HG03558 (cell line): ENCODE measurements around the gene SDR9C7.
"Not testable (repeated sequence)": the region's sequence is repeated elsewhere in the genome, so short reads cannot be mapped to it uniquely, and the experiment has no call there.

Experiments
- ATAC-seq: cut with Tn5 transposase; IDR thresholded peaks from one replicate; pipeline ENCODE4 v1.9.1; 2021; ENCODE audit warnings: moderate number of reproducible peaks; ENCODE audit not compliant: unreplicated experiment; ENCODE audit errors: extremely low read depth

Gene SDR9C7

GRCh38 chr12:56954057-56954957, 20.1 kb upstream of the SDR9C7 start:
- no peak for ATAC-seq

DNA sequence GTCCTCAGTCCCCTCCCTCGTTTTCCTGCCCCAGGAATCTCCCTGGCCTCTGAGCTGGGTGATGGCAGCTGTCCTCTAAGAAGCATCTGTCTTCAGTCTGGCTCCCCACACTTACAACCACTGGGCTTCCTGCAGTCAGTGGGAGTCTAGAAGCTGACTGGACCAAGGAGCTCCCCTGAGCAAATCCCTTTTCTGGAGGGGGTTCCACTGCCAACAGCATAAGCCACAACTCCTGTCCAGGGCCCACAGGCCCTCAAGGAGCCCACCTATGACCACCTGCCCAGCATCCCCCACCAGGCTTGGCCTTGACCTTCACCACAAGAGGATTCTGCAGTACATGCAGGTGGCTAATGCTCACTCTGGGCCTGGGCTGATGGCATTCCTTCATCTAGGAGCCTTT, 19.1 kb upstream of the SDR9C7 start:
- no peak for ATAC-seq

- ATAC-seq: no peak
Measured at GRCh38 chr12:56951582-56952339, 17.6 kb upstream of the SDR9C7 start.

- no peak for ATAC-seq
Measured at GRCh38 chr12:56948881-56949280, 14.7 kb upstream of the SDR9C7 start.

- no peak for ATAC-seq
Measured at GRCh38 chr12:56948457-56948777, 14.2 kb upstream of the SDR9C7 start.

DNA sequence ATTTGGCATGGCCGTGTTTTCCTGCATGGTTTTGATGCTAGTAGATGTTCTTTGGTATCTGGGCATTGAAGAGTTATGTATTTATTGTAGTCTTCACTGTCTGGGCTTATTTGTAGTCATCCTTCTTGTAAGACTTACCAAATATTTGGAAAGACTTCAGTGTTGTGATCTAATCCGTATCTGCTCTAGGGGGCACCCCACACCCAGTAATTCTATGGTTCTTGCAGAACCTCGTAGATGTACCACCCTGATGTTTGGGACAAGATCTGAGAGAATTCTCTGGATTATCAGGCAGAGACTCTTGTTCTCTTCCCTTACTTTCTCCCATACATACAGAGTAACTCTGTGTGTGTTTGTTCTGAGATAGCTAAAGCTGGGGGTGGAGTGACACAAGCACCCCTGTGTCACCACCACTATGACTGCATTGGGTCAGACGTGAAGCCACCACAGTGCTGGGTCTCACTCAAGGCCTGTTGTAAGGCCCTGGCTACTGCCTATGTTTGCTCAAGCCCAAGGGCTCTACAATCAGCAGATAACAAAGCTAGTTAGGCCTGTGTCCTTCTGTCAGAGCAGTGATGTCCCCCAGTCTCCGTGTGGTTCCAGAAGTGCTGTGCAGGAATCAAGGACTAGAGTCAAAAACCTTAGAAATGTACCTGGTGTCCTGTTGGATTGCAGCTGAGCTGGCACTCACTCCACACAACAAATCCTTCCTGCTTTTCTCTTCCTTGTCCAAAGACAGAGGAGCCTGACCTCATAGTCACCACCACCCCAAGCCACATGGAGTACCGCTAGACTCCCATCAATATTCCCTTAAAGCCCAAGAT, 13.6 kb upstream of the SDR9C7 start:
- ATAC-seq: no peak

GRCh38 chr12:56943878-56944277, 9.7 kb upstream of the SDR9C7 start:
- ATAC-seq: no peak

GRCh38 chr12:56943374-56943773, 9.2 kb upstream of the SDR9C7 start:
- not testable (repeated sequence) for ATAC-seq

- no peak for ATAC-seq
Measured at GRCh38 chr12:56941299-56942017, 7.2 kb upstream of the SDR9C7 start.

DNA sequence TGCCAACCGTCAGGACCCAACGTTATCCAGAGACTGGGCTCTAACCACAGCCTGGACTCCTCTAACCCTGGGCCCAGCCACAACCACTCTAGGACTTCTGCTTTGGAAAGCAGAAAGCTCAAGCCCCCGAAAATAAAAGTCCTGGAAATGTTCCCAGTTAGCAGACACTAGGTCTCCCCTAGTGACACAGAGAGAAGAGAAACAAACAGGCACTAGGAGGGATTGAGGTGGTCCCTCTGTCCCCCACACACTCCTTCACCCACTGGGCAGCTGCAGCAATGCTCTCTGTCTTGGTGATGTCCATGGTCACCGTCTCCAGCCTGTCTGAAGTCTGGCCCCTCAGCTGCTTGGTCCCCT, 6.7 kb upstream of the SDR9C7 start:
- ATAC-seq: not testable (repeated sequence)

GRCh38 chr12:56935752-56936151, 1.5 kb upstream of the SDR9C7 start:
- no peak for ATAC-seq

DNA sequence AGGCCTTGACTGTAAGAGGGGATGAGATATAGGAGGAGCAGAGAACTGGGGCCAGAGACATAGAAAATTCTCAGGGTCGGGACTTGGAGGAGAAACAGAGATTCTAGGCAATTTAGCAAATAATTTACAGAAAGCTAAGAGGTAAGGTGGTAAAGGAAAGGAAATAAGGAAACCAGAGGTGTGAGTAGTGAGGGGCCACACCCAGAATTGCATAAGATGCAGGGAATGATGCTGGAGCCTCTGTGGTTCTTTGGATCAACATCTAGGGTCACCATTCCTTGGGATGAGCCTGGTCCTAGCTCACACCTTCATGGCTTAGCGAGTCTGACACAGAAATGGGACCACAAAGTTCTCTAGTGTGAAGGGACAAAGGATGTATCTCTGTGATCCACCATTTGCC, 949 bp upstream of the SDR9C7 start:
- no peak for ATAC-seq

DNA sequence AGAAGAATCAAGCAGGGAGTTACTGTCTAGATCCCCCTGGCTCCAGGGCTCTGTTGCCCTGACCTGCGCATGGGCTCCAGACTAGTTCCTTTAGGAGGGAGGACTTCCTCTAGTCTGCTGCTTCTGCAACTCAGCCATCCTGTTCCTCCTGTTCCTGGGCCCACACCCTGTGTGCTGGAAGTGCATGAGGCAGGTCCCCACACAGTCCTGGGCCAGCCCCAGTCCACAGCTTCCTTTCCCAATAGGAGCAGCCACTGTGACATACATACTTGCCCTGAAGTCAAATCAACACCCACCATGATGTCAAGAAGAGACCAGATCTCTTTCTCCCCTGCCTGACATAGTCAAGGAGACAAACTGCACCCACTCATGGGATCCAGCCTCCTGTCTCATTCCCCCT, 1.3 kb downstream of the SDR9C7 start:
- ATAC-seq: no peak

DNA sequence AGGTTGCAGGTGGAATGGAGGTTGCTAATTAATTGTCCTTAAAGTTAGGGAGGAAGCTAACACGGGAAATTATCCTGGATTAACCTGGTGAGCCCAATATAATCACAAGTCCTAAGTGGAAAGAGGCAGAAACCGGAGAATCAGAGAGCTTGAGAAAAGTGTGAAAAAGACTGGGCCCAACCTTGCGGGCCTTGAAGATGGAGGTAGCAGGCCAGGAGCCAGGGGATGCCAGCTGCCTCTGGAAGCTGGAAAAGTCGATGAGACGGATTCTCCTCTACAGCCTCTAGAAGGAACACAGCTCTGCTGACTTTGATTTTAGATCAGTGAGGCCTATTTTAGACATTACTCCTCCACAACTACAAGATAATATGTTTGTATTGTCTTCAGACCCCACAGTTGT, 2.1 kb downstream of the SDR9C7 start:
- ATAC-seq: no peak

- ATAC-seq: no peak
Measured at GRCh38 chr12:56931474-56931978, 2.7 kb downstream of the SDR9C7 start.

DNA sequence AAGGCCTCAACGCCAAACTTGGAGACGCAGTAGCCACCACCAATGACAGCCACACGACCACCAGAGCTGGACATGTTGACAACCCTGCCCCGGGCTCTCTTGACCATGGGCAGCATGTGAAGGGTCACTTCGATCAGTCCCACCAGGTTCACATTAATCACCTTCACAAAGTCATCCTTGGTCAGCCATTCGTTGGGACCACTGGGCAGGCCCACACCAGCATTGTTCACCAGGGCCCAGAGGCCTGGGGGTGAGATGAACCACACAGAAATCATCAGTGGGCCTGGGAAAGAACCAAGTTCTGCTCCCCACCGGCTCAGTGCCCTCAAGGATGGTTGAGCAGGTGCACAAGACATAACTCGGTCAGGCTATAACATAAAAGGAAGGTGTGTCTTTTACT, 4.0 kb downstream of the SDR9C7 start:
- ATAC-seq: no peak

DNA sequence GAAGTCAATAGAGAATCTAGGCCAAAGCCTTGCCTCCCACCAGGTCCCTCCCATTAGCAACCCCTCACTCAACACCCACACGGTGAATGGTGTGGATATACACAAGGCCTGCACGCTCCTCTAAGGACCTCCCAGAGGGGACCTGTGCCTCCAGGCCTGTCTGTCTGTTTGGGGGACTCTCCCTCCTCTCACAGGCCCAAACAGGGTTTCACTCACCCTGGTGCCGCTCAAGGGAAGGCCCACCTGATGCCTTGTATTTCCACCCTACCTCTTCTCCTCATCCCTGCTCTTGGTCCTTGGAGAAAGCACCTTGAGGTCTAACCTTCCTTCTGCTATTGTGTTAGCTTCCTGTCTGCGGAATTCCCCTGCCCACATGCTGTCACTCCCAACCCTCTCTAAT, 4.4 kb downstream of the SDR9C7 start:
- no peak for ATAC-seq

DNA sequence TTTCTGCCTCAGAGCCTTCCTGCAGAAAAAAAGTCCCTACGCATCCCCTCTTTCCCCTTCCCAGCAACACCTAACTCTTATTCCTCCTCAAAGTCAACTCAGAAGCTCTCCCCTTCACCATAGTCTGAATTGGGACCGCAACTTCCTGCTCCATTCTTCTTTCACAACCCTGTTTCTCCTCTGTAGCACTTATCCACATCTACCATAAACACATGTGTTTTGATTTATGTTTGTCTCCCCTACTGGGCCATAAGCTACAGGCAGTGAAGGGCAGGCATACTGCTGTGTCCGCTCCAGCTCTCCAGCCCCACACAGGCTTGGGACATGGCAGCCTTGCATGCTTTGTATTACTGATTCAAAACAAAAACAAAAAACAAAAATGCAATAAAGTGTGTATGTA, 5.9 kb downstream of the SDR9C7 start:
- ATAC-seq: no peak

DNA sequence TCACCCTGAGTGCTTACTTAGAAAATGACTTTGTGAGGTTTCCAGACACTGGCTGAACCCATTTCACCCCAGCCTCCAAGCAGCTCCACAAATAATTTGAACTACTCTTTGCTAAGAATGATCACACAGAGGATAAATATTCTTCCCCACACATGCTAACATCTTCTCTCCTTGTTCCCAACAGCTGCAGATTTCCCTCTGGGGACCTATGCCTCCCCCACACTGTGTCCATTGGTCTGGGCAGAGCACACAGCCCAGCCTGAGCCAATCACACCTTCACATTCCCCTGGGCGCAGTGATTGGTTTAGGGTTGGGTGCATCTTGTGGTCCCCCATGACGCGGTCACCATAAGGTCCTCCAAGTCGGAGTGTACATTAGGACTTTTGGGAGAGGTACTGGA, 6.9 kb downstream of the SDR9C7 start:
- ATAC-seq: no peak

- ATAC-seq: no peak
Measured at GRCh38 chr12:56922031-56922430, 12.2 kb downstream of the SDR9C7 start.
